SK-N-SH treated with all-trans-retinoic acid at 6 μM for 48 hours (cell line): ENCODE measurements around the gene RPRD2.

Experiments
- ARNTL ChIP-seq: fragments of 450-650 bp; formaldehyde crosslinking; IDR thresholded peaks from 2 replicates; pipeline ENCODE4 v1.5.0; 2020; ENCODE audit warnings: low read depth, mild to moderate bottlenecking, moderate library complexity, borderline replicate concordance
- ESRRG ChIP-seq: fragments of 250-450 bp; sonication (Bioruptor Pico); IDR thresholded peaks from 2 replicates; pipeline ENCODE4 v1.6.1; 2021; ENCODE audit warnings: mild to moderate bottlenecking
- GLIS3 ChIP-seq: fragments of 250-450 bp; sonication (Bioruptor Pico); IDR thresholded peaks from 2 replicates; pipeline ENCODE4 v1.5.0; 2020; ENCODE audit warnings: mild to moderate bottlenecking, moderate library complexity
- PPARA ChIP-seq: fragments of 250-450 bp; sonication (Bioruptor Pico); IDR thresholded peaks from 2 replicates; pipeline ENCODE4 v1.5.0; 2020; ENCODE audit warnings: mild to moderate bottlenecking, borderline replicate concordance
- SNAI2 ChIP-seq: fragments of 250-450 bp; sonication (Bioruptor Pico); IDR thresholded peaks from 2 replicates; pipeline ENCODE4 v1.5.0; 2020; ENCODE audit warnings: mild to moderate bottlenecking, moderate library complexity
- ZC3H10 ChIP-seq: fragments of 250-450 bp; sonication (Bioruptor Pico); IDR thresholded peaks from 2 replicates; pipeline ENCODE4 v1.5.1; 2021; ENCODE audit warnings: mild to moderate bottlenecking, moderate library complexity
- ZFP3 ChIP-seq: fragments of 250-450 bp; sonication (Bioruptor Pico); IDR thresholded peaks from 2 replicates; pipeline ENCODE4 v1.5.0; 2020; ENCODE audit warnings: mild to moderate bottlenecking, moderate library complexity
- ZFP30 ChIP-seq: fragments of 450-650 bp; formaldehyde crosslinking; IDR thresholded peaks from 2 replicates; pipeline ENCODE4 v1.5.0; 2022; ENCODE audit warnings: mild to moderate bottlenecking, moderate library complexity
- ZNF70 ChIP-seq: fragments of 450-650 bp; formaldehyde crosslinking; IDR thresholded peaks from 2 replicates; pipeline ENCODE4 v1.5.0; 2020; ENCODE audit warnings: mild to moderate bottlenecking, moderate library complexity
- ZNF8 ChIP-seq: fragments of 450-650 bp; formaldehyde crosslinking; IDR thresholded peaks from 2 replicates; pipeline ENCODE4 v1.5.0; 2020; ENCODE audit warnings: mild to moderate bottlenecking, moderate library complexity
- TF ChIP-seq, protein P1 (sequence below): fragments of 250-450 bp; sonication (Bioruptor Pico); IDR thresholded peaks from 2 replicates; pipeline ENCODE4 v1.5.1; 2020; ENCODE audit warnings: low read depth, mild to moderate bottlenecking, moderate library complexity
- TF ChIP-seq, protein P2 (sequence below): fragments of 250-450 bp; sonication (Bioruptor Pico); IDR thresholded peaks from 2 replicates; pipeline ENCODE4 v1.8.0; 2020; ENCODE audit warnings: mild to moderate bottlenecking, moderate library complexity, borderline replicate concordance
- TF ChIP-seq, protein P3 (sequence below): fragments of 250-450 bp; sonication (Bioruptor Pico); IDR thresholded peaks from 2 replicates; pipeline ENCODE4 v1.5.1; 2021; ENCODE audit warnings: mild to moderate bottlenecking, moderate library complexity
- TF ChIP-seq, protein P4 (sequence below): fragments of 250-450 bp; sonication (Bioruptor Pico); IDR thresholded peaks from 2 replicates; pipeline ENCODE4 v1.5.0; 2020; ENCODE audit warnings: mild to moderate bottlenecking, moderate library complexity

DNA sequence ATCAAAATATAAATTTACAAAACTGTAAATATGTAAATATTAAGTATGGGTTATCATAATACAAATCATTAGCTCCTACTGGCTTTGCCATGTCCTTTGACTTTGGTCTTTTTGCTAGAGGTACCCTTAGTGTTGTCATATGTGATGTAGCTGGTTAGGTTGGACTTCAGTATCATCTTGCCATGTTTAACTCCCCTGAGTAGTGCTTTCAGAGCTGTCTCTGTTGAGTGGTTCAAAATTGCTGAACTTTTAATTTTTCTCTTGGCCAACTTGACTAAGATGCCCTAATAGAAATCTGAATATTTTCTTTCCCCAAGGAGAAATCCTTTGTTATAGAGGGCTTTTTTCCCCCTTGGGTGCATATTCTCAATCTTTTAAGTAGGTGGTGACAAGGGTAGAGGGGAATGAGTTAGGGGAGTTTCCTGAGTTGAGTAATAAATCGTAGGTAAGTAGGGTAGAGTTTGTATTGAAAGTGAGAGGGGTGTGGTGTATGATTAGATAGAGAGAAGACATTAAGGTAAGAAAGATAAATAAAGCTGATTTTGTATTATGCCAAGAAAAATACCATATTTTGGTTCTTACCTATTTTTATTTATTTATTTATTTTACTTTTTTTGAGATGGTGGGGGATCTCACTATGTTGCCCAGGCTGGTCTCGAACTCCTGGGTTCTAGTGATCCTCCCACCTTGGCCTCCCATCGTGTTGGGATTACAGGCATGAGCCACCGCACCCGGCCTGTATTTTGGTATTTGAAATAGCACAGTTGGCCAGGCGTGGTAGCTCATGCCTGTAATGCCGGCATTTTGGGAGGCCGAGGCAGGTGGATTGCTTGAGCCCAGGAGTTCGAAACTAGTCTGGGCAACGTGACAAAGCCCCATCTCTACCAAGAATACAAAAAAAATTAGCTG, 21.8 kb downstream of the RPRD2 start:
- TF ChIP-seq ZFP3 (no peak), GLIS3 (no peak), ESRRG (CRISPR knock-in tag) (no peak), PPARA (CRISPR knock-in tag) (no peak), SNAI2 (CRISPR knock-in tag) (no peak), ARNTL (CRISPR knock-in tag) (no peak), ZNF8 (CRISPR knock-in tag) (no peak), ZC3H10 (CRISPR knock-in tag) (no peak), ZFP30 (CRISPR knock-in tag) (no peak), ZNF70 (no peak)
- TF ChIP-seq, protein P1, sequence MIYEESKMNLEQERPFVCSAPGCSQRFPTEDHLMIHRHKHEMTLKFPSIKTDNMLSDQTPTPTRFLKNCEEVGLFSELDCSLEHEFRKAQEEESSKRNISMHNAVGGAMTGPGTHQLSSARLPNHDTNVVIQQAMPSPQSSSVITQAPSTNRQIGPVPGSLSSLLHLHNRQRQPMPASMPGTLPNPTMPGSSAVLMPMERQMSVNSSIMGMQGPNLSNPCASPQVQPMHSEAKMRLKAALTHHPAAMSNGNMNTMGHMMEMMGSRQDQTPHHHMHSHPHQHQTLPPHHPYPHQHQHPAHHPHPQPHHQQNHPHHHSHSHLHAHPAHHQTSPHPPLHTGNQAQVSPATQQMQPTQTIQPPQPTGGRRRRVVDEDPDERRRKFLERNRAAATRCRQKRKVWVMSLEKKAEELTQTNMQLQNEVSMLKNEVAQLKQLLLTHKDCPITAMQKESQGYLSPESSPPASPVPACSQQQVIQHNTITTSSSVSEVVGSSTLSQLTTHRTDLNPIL (CRISPR knock-in tag) = no peak
- TF ChIP-seq, protein P2, sequence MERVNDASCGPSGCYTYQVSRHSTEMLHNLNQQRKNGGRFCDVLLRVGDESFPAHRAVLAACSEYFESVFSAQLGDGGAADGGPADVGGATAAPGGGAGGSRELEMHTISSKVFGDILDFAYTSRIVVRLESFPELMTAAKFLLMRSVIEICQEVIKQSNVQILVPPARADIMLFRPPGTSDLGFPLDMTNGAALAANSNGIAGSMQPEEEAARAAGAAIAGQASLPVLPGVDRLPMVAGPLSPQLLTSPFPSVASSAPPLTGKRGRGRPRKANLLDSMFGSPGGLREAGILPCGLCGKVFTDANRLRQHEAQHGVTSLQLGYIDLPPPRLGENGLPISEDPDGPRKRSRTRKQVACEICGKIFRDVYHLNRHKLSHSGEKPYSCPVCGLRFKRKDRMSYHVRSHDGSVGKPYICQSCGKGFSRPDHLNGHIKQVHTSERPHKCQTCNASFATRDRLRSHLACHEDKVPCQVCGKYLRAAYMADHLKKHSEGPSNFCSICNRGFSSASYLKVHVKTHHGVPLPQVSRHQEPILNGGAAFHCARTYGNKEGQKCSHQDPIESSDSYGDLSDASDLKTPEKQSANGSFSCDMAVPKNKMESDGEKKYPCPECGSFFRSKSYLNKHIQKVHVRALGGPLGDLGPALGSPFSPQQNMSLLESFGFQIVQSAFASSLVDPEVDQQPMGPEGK (CRISPR knock-in tag) = no peak
- TF ChIP-seq, protein P3, sequence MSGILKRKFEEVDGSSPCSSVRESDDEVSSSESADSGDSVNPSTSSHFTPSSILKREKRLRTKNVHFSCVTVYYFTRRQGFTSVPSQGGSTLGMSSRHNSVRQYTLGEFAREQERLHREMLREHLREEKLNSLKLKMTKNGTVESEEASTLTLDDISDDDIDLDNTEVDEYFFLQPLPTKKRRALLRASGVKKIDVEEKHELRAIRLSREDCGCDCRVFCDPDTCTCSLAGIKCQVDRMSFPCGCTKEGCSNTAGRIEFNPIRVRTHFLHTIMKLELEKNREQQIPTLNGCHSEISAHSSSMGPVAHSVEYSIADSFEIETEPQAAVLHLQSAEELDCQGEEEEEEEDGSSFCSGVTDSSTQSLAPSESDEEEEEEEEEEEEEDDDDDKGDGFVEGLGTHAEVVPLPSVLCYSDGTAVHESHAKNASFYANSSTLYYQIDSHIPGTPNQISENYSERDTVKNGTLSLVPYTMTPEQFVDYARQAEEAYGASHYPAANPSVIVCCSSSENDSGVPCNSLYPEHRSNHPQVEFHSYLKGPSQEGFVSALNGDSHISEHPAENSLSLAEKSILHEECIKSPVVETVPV = no peak
- TF ChIP-seq, protein P4, sequence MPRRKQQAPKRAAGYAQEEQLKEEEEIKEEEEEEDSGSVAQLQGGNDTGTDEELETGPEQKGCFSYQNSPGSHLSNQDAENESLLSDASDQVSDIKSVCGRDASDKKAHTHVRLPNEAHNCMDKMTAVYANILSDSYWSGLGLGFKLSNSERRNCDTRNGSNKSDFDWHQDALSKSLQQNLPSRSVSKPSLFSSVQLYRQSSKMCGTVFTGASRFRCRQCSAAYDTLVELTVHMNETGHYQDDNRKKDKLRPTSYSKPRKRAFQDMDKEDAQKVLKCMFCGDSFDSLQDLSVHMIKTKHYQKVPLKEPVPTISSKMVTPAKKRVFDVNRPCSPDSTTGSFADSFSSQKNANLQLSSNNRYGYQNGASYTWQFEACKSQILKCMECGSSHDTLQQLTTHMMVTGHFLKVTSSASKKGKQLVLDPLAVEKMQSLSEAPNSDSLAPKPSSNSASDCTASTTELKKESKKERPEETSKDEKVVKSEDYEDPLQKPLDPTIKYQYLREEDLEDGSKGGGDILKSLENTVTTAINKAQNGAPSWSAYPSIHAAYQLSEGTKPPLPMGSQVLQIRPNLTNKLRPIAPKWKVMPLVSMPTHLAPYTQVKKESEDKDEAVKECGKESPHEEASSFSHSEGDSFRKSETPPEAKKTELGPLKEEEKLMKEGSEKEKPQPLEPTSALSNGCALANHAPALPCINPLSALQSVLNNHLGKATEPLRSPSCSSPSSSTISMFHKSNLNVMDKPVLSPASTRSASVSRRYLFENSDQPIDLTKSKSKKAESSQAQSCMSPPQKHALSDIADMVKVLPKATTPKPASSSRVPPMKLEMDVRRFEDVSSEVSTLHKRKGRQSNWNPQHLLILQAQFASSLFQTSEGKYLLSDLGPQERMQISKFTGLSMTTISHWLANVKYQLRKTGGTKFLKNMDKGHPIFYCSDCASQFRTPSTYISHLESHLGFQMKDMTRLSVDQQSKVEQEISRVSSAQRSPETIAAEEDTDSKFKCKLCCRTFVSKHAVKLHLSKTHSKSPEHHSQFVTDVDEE (CRISPR knock-in tag) = no peak
